Stomach (tissue), 19 donors: Measurements from ENCODE around the gene ACOT8. TPM values are rescaled to one million over a fixed set of nuclear protein-coding genes. Genes with fewer than 3 reads are reported as not detected.

ENCODE experiments used
- DNase-seq, 2 donors: peaks; one replicate each; pipeline versions ENCODE4 v3.0.0 to v3.0.0-alpha.2; 2013 to 2019
- H3K27ac ChIP-seq, 5 donors: fragments of 200-600 bp in 4 of 5; sonication (generic) in 4 of 5; one replicate each; pipeline ENCODE4 v1.5.1; 2013 to 2019; ENCODE audit warnings: mild to moderate bottlenecking in 1 of 5, moderate library complexity in 1 of 5
- H3K27me3 ChIP-seq, 3 donors: fragments of 200-600 bp; sonication (generic); one replicate each; pipeline ENCODE4 v1.5.1; 2017 to 2019; ENCODE audit warnings: mixed run types in 1 of 3
- H3K36me3 ChIP-seq, 4 donors: fragments of 200-600 bp; sonication (generic); 1 replicate in 3 of 4; 2 replicates in 1 of 4; pipeline ENCODE4 v1.5.1; 2016 to 2019
- H3K4me1 ChIP-seq, 4 donors: fragments of 200-600 bp; sonication (generic); one replicate each; pipeline ENCODE4 v1.5.1; 2016 to 2019
- H3K4me3 ChIP-seq, 4 donors: fragments of 200-600 bp; sonication (generic) in 3 of 4; one replicate each; pipeline ENCODE4 v1.5.1; 2016 to 2019; ENCODE audit warnings: mild to moderate bottlenecking in 1 of 4
- H3K9me3 ChIP-seq, 4 donors: fragments of 200-600 bp; sonication (generic); one replicate each; pipeline ENCODE4 v1.5.1; 2016 to 2019
- CTCF ChIP-seq, 7 experiments: fragments of 450-650 bp in 4 of 7; fragments of 200-600 bp in 3 of 7; sonication (generic) in 3 of 7; IDR thresholded peaks; one replicate each; pipeline ENCODE4 v1.5.1; 2016 to 2019; ENCODE audit warnings: antibody characterized with exemption in 7 of 7, control low read depth in 2 of 7, mild to moderate bottlenecking in 1 of 7
- EP300 ChIP-seq: sonication (generic); formaldehyde crosslinking; IDR thresholded peaks from one replicate; pipeline ENCODE4 v1.6.1; 2017; ENCODE audit warnings: antibody characterized with exemption
- POLR2A ChIP-seq, 4 donors: fragments of 450-650 bp; IDR thresholded peaks; one replicate each; pipeline ENCODE4 v1.6.1; 2016; ENCODE audit warnings: antibody characterized with exemption in 4 of 4, control low read depth in 2 of 4, mild to moderate bottlenecking in 1 of 4, moderate library complexity in 1 of 4
- POLR2AphosphoS5 ChIP-seq, 3 donors: sonication (generic); formaldehyde crosslinking; IDR thresholded peaks; one replicate each; pipeline ENCODE4 v1.6.1; 2016; ENCODE audit warnings: antibody characterized with exemption in 3 of 3
- WGBS, 5 donors: extraction: QIAGEN DNeasy Blood & Tissue Kit in 3 of 5; methylation state at CpG; one replicate each; pipeline versions ENCODE4 v1.1.5 to v1.1.7; 2013 to 2018; 5-methylcytosine and 5-hydroxymethylcytosine counted together
- intact Hi-C: fragments of 100-400 bp; cut with DNase I; formaldehyde crosslinking; loops from one replicate; pipeline ENCODE4 v1.15.1; 2023; ENCODE audit warnings: low total_unique reads
- long read RNA-seq, 10 donors: transcript quantifications; one replicate each; lab custom pipeline, GENCODE V29; 2026
- polyA plus RNA-seq, 3 donors: library from polyadenylated mRNA; stranded (reverse); fragments of 200-250 nt; gene quantifications; one replicate each; pipeline ENCODE4 v1.2.3, GENCODE V29; 2013
- total RNA-seq, 5 donors: library from RNA; depleted of rRNA; stranded (reverse); fragments of >200 nt; gene quantifications; one replicate each; pipeline versions ENCODE4 v1.1.0 to v1.2.3, GENCODE V29; 2014 to 2016
- donor health status: healthy with polysubstance abuse.
- donor health status: Bipolar disorder and iron deficiency.
- donor health status: healthy.

The ACOT8 gene
- total RNA-seq (100 to 1,000 TPM in 3 of 5 donors, 10 to 100 TPM in 2; 26.6 to 216 (median 131) TPM), polyA plus RNA-seq (10 to 100 TPM; 36.8 to 63.7 (median 58.3) TPM)
- long read RNA-seq, donor 1, result 0 reads
- long read RNA-seq, donor 2, partial matches to known transcripts, result 0 of 6 reads
- long read RNA-seq, donor 2, other reads (novel, unspliced or antisense), result 0 of 6 reads
- long read RNA-seq, donor 3, partial matches to known transcripts, result 0 of 1 reads
- long read RNA-seq, donor 3, other reads (novel, unspliced or antisense), result 0 of 1 reads
- long read RNA-seq, donor 4, result 0 reads
- long read RNA-seq, donor 5, partial matches to known transcripts, result 0 of 2 reads
- long read RNA-seq, donor 5, other reads (novel, unspliced or antisense), result 0 of 2 reads
- long read RNA-seq, donor 6, transcript ACOT8-201 (6 exons, 1,168 nt), result major isoform, 10 of 20 reads
- long read RNA-seq, donor 6, partial matches to known transcripts, result 7 of 20 reads
- long read RNA-seq, donor 6, other reads (novel, unspliced or antisense), result 0 of 20 reads
- long read RNA-seq, donor 7, transcript ACOT8-201 (6 exons, 1,168 nt), result major isoform, 8 of 9 reads
- long read RNA-seq, donor 7, partial matches to known transcripts, result 0 of 9 reads
- long read RNA-seq, donor 7, other reads (novel, unspliced or antisense), result 0 of 9 reads
- long read RNA-seq, donor 8, transcript ACOT8-201 (6 exons, 1,168 nt), result major isoform, 8 of 9 reads
- long read RNA-seq, donor 8, partial matches to known transcripts, result 0 of 9 reads
- long read RNA-seq, donor 8, other reads (novel, unspliced or antisense), result 0 of 9 reads
- long read RNA-seq, donor 9, partial matches to known transcripts, result 0 of 2 reads
- long read RNA-seq, donor 9, other reads (novel, unspliced or antisense), result 0 of 2 reads
- long read RNA-seq, donor 10, partial matches to known transcripts, result 0 of 4 reads
- long read RNA-seq, donor 10, other reads (novel, unspliced or antisense), result 0 of 4 reads

- peak within 1 kb of the TSS; percentile 75 to 97 (median 89) for H3K4me3 ChIP-seq
- intact Hi-C loops, result no loop called here
- peaks cover 30 to 74% (median 59%) of the 10 kb centered on the region in 4 donors for H3K4me1 ChIP-seq
- H3K9me3 ChIP-seq, result no peaks in the 10 kb centered on the region
- DNase-seq, result peak; percentile 96 to 100
- H3K27ac ChIP-seq, result peak within 1 kb of the TSS; percentile 81 to 93 (median 84)
- no peaks in the 10 kb centered on the region for H3K27me3 ChIP-seq
- peaks cover 3 to 27% (median 18%) of the 10 kb centered on the region in 4 donors for H3K36me3 ChIP-seq
- WGBS, 5 donors, result 0 to 2% (median 0%) methylated on average over 16 to 36 of the region's 36 CpGs
- peak; percentile 50 to 89 (median 79) for TF ChIP-seq POLR2AphosphoS5 (IDR thresholded peaks at IDR 0.05)
- TF ChIP-seq CTCF (IDR thresholded peaks at IDR 0.05), result no peak
- TF ChIP-seq EP300, result no peak
- TF ChIP-seq POLR2A (IDR thresholded peaks at IDR 0.05), result no peak
These were observed at the start of gene ACOT8, which contains the start of gene ZSWIM3 for GRCh38 chr20:45857114-45857881. ACOT8 (minus strand) TSS chr20:45857392; CDS start chr20:45857315, 77 bp downstream. ZSWIM3 (plus strand) TSS chr20:45857614; CDS start chr20:45857826, 212 bp downstream.

- 86 to 91% (median 88%) methylated on average over 8 of the region's 8 CpGs for WGBS, 5 donors
- TF ChIP-seq CTCF (IDR thresholded peaks at IDR 0.05), result no peak
- TF ChIP-seq POLR2A (IDR thresholded peaks at IDR 0.05), result no peak
- no peak for TF ChIP-seq POLR2AphosphoS5 (IDR thresholded peaks at IDR 0.05)
- no peak for TF ChIP-seq EP300
- H3K4me1 ChIP-seq, result peaks cover 0 to 10% (median 5%) of the 10 kb centered on the region in 4 donors
- no peak overlapping the region for H3K27ac ChIP-seq
- H3K4me3 ChIP-seq, result no peak overlapping the region
- H3K9me3 ChIP-seq, result no peaks in the 10 kb centered on the region
- H3K36me3 ChIP-seq, result peaks cover 3 to 65% (median 55%) of the 10 kb centered on the region in 4 donors
- DNase-seq, result no peak
- intact Hi-C loops, result no loop called here
- H3K27me3 ChIP-seq, result no peaks in the 10 kb centered on the region
These were observed 48.4 kb upstream of the ACOT8 start for GRCh38 chr20:45905505-45906079.

- Histone ChIP-seq H3K27me3 (no peaks in the 10 kb centered on the region), H3K9me3 (no peaks in the 10 kb centered on the region), H3K4me1 (peaks cover 0 to 2% (median 1%) of the 10 kb centered on the region in 4 donors), H3K4me3 (no peak overlapping the region), H3K36me3 (peaks cover 3 to 71% (median 61%) of the 10 kb centered on the region in 4 donors), H3K27ac (no peak overlapping the region)
- no peak for DNase-seq
- intact Hi-C loops, result no loop called here
- 77 to 81% (median 79%) methylated on average over 14 to 16 of the region's 16 CpGs for WGBS, 5 donors
- TF ChIP-seq EP300 (no peak), POLR2AphosphoS5 (IDR thresholded peaks at IDR 0.05) (no peak), POLR2A (IDR thresholded peaks at IDR 0.05) (no peak), CTCF (IDR thresholded peaks at IDR 0.05) (no peak)
These were observed 47.7 kb upstream of the ACOT8 start for GRCh38 chr20:45904583-45905504.
